ENCODE measurements around the gene ACOX3.

Gene ACOX3

GRCh38 chr4:8385106-8385505, 55.4 kb downstream of the ACOX3 start:
- DNase-seq, result no peak

GRCh38 chr4:8384397-8385060, 56.0 kb downstream of the ACOX3 start:
- DNase-seq, result no peak

DNA sequence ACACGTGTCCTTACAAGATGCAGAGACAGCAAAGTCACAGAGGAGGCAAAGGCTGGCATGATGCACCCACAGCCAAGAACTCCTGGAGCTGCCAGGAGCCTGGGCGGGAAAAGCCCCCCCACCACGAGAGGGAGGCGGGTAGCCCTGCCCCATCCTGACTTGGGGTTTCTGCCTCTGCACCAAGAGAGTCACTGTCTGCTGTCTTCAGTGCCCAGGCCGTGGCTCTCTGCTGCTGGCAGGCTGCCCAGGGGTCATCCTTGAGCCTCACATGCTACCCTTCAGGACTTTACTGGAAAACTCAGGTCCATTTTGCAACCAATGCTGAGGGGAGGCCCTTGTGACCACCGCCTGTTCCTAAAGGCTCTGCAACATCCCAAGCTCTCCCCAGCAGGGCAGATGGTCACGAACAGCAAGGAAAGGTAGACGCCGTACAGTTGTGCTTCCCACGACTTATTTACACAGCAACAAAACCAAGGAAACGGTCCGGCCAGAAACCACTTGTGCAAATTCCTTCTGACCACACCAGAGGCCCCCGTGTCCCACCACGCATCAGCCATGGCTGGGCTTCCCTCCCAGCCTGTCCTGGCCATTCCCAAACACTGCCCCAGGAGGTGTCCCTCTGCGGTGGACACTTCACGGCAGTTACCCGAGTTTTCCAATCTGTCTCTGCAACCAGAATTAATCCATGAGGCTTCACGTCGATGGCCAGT, 56.9 kb downstream of the ACOX3 start:
- DNase-seq, result no peak

- no peak for DNase-seq
Observed at GRCh38 chr4:8383016-8383415, 57.5 kb downstream of the ACOX3 start.

GRCh38 chr4:8381814-8382581, 58.5 kb downstream of the ACOX3 start:
- no peak for DNase-seq

DNA sequence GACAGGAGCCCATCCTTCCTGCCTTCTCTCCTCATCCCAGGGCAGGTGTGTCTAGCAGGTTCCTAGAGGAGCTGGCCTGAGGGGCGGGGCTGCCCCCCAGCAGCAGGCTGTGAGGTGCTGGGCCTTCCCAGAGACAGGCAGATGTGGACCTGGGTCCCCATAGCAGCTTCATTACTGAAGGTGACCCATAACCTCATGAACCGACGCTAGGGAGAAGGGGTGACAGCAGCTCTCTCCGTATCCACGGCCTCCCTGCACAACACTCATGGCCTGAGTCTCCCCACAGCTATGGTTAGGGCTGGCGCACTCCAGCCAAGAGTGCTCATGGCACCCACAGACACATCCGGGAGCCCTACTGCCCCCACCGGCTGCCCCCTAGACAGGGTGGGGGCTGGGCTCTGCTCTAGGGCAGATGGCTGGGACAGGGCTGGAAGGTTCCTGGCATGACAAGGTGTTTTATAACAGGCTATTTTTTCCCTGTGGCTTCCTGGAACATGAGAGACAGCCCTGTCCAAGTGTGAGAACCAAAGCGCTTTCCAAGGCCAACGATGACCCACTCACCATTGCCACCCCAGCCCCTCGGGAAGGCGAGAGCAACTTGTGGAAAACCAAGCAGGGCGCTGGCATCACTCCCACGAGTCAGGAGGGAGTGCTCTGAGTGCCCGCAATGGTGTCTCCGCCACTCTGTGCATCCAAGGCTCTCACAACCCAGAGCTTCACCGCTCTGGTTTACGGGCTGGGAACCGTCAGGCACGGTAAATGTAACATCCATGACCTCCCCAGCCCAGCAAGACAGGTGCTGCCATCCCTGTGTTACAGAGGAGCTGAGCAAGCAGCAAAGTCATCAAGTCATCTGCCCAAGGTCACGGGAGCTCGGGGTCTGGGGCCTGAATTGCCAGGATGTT, 59.8 kb downstream of the ACOX3 start:
- DNase-seq, result no peak

- DNase-seq, result no peak
Observed at GRCh38 chr4:8379771-8380170, 60.8 kb downstream of the ACOX3 start.

- no peak for DNase-seq
Observed at GRCh38 chr4:8379281-8379680, 61.2 kb downstream of the ACOX3 start.

GRCh38 chr4:8378776-8379175, 61.7 kb downstream of the ACOX3 start:
- no peak for DNase-seq

- DNase-seq, result no peak
Observed at GRCh38 chr4:8378101-8378724, 62.3 kb downstream of the ACOX3 start.

GRCh38 chr4:8377103-8378075, 63.1 kb downstream of the ACOX3 start:
- no peak for DNase-seq

DNA sequence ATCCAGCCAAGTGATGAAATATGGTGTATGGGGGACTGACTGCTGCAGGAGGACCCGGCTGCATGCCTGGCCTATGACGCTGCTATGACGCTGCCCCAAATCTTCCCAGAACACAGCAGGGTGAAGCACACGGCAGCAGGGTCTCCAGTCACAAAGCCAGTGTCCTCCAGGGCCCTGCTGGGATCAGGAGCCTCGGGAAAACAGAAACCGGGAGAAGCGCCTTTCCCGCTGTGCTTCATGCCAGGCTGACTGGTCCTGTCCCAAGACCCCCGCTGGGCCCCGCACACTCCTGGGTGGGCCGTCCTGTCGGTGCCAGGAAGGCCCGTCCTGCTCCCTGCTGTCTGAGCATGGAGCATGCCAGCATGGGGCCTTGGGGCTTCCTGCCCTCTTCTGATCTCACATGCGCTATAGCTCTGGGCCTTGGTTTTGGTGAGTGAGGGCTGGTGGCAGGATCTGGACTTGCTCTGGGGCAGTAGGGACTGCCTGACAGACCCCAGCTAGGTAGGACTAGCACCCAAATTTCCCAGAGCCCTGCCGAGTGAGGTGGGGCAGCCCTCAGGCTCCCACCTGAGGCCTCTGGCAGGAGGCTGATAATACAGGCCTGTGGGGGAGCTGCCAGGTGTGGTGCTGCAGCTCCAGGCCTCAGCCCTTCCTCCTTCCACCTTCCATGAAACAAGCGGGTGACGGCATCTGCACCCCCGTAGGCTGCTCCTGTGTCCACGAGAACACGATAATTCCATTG, 64.0 kb downstream of the ACOX3 start:
- no peak for DNase-seq

GRCh38 chr4:8374851-8375649, 65.5 kb downstream of the ACOX3 start:
- no peak for DNase-seq

- DNase-seq, result no peak
Observed at GRCh38 chr4:8373973-8374545, 66.5 kb downstream of the ACOX3 start.

- DNase-seq, result no peak
Observed at GRCh38 chr4:8373270-8373972, 67.1 kb downstream of the ACOX3 start.

GRCh38 chr4:8372506-8372905, 68.0 kb downstream of the ACOX3 start:
- no peak for DNase-seq

DNA sequence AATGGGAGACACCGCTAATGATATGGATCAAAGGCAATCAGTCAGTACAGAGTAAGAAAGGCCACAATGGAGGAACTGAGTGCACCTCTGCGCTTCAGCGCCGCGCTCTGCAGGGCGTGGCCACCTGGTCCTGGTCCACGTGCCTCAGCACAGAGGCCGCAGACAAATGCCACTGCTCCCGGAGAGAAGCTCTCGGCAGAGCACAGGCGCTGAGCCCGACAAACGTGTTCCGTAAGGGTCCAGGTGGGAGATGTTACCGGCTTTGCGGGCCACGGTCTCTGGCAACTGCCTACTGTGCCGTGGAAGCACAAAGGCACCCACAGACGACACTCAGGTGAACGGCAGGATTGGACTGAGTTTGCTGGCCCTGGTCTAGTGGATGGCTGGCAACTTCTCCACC, 68.9 kb downstream of the ACOX3 start:
- no peak for DNase-seq

GRCh38 chr4:8370835-8371595, 69.5 kb downstream of the ACOX3 start:
- DNase-seq, result no peak
